GM19397 (cell line): ENCODE data around the gene CCDC91.

Experiments used
- ATAC-seq: cut with Tn5 transposase; IDR thresholded peaks from one replicate; pipeline ENCODE4 v1.9.1; 2021; ENCODE audit warnings: mild to moderate bottlenecking, moderate library complexity; ENCODE audit not compliant: unreplicated experiment

Gene CCDC91

GRCh38 chr12:28570811-28571210 lies 380.6 kb downstream of the CCDC91 start:
- ATAC-seq: no peak

- no peak for ATAC-seq
Observed at GRCh38 chr12:28574746-28575592, 384.7 kb downstream of the CCDC91 start.

GRCh38 chr12:28575593-28576205 lies 385.4 kb downstream of the CCDC91 start:
- no peak for ATAC-seq

GRCh38 chr12:28578361-28578760 lies 388.1 kb downstream of the CCDC91 start:
- ATAC-seq: no peak

- ATAC-seq: no peak
Observed at GRCh38 chr12:28578833-28579252, 388.6 kb downstream of the CCDC91 start.

GRCh38 chr12:28582672-28583376 lies 392.6 kb downstream of the CCDC91 start:
- ATAC-seq: no peak

GRCh38 chr12:28583701-28584261 lies 393.5 kb downstream of the CCDC91 start:
- no peak for ATAC-seq

GRCh38 chr12:28585146-28585545 lies 394.9 kb downstream of the CCDC91 start:
- ATAC-seq: no peak

- no peak for ATAC-seq
Observed at GRCh38 chr12:28586481-28586880, 396.2 kb downstream of the CCDC91 start.

- ATAC-seq: no peak
Observed at GRCh38 chr12:28591831-28592230, 401.6 kb downstream of the CCDC91 start.
